HepG2 (cell line): ENCODE data around the gene KCND2. TPM values are rescaled to one million over a fixed set of nuclear protein-coding genes. Genes with fewer than 3 reads are reported as not detected.

ENCODE experiments used
- ATAC-seq: fragments of 200-7000 bp; cut with Tn5 transposase; 3 replicates; pipeline ENCODE4 v1.9.1; 2020; ENCODE audit warnings: mild to moderate bottlenecking, moderate library complexity
- BruUV-seq: library from RNA; stranded (reverse); fragments of 400-500 nt; replicated peaks from 2 replicates; lab custom pipeline; 2021; lab: Mats Ljungman, UMichigan
- CTCF ChIA-PET: fragments of 300-600 bp; formaldehyde crosslinking; extraction: SDS; loops from one replicate; lab custom pipeline; 2021; ENCODE audit warnings: low total read pairs, inconsistent platforms, low intra/inter-chr PET ratio; lab: Yijun Ruan, JAX
- POLR2A ChIA-PET: fragments of 350-600 bp; sonication (Branson Sonifier 250); formaldehyde crosslinking; loops from one replicate; lab custom pipeline; 2020; ENCODE audit warnings: antibody characterized with exemption, inconsistent platforms; lab: Yijun Ruan, JAX
- DNase-seq: peaks from one replicate; pipeline ENCODE4 v3.0.0-alpha.2; 2015; ENCODE audit warnings: low spot score
- FAIRE-seq: peaks from 3 replicates; lab custom pipeline; 2011; peaks lifted over from hg19 to GRCh38; lab: Jason Lieb, UNC
- H2AFZ ChIP-seq: one replicate; pipeline ENCODE4 v1.6.1; 2011; ENCODE audit warnings: low read length, inconsistent platforms
- H3K27ac ChIP-seq: fragments of 300-600 bp; 3 replicates; pipeline ENCODE4 v1.8.0; 2011; ENCODE audit warnings: mixed run types, mild to moderate bottlenecking, mixed read lengths, low read length, inconsistent platforms; ENCODE audit not compliant: insufficient read depth; ENCODE audit errors: extremely low read length
- H3K27me3 ChIP-seq, 2 experiments: fragments of 200-600 bp in 1 of 2; 2 replicates in 1 of 2; 3 replicates in 1 of 2; pipeline versions ENCODE4 v1.6.0 to v1.8.0; 2011; ENCODE audit warnings: low read length in 2 of 2, mild to moderate bottlenecking in 2 of 2, moderate library complexity in 2 of 2, inconsistent platforms in 1 of 2; ENCODE audit not compliant: insufficient read depth in 2 of 2, control insufficient read depth in 1 of 2
- H3K36me3 ChIP-seq, 2 experiments: fragments of 200-600 bp in 1 of 2; replicated peaks in 1 of 2; 2 replicates in 1 of 2; 3 replicates in 1 of 2; pipeline versions ENCODE4 v1.5.1 to v1.8.0; 2011; ENCODE audit warnings: low read length in 2 of 2, inconsistent platforms in 1 of 2; ENCODE audit not compliant: insufficient read depth in 2 of 2, control insufficient read depth in 1 of 2
- H3K4me1 ChIP-seq: 2 replicates; pipeline ENCODE4 v1.5.1; 2012; ENCODE audit warnings: low read length, inconsistent platforms; ENCODE audit not compliant: insufficient read depth
- H3K4me2 ChIP-seq: 2 replicates; pipeline ENCODE4 v1.6.0; 2011; ENCODE audit warnings: low read depth, low read length, inconsistent platforms
- H3K4me3 ChIP-seq, 3 experiments: fragments of 200-600 bp in 1 of 3; sonication (generic), shearing (Covaris generic) in 1 of 3; replicated peaks in 1 of 3; 2 replicates each; pipeline ENCODE4 v1.5.1; 2011 to 2016; ENCODE audit warnings: low read length in 3 of 3, inconsistent platforms in 2 of 3, low read depth in 2 of 3, mild to moderate bottlenecking in 2 of 3, control low read depth in 1 of 3, mixed read lengths in 1 of 3; ENCODE audit not compliant: insufficient read depth in 1 of 3
- H3K79me2 ChIP-seq: one replicate; pipeline ENCODE4 v1.6.1; 2011; ENCODE audit warnings: low read length, inconsistent platforms; ENCODE audit not compliant: insufficient read depth
- H3K9ac ChIP-seq: 2 replicates; pipeline ENCODE4 v1.6.0; 2011; ENCODE audit warnings: mild to moderate bottlenecking, low read depth, low read length, inconsistent platforms; ENCODE audit not compliant: insufficient read depth
- H3K9me3 ChIP-seq: 2 replicates; pipeline ENCODE4 v1.5.1; 2012; ENCODE audit warnings: mild to moderate bottlenecking, low read length
- H4K20me1 ChIP-seq: 2 replicates; pipeline ENCODE4 v1.6.0; 2011; ENCODE audit warnings: inconsistent platforms, mild to moderate bottlenecking, low read length, moderate library complexity; ENCODE audit not compliant: insufficient read depth
- ARNTL ChIP-seq: sonication (generic); formaldehyde crosslinking; IDR thresholded peaks from 2 replicates; pipeline ENCODE4 v1.4.0; 2020; ENCODE audit warnings: mild to moderate bottlenecking, missing genetic modification reagents
- HNF4A ChIP-seq: sonication (generic); formaldehyde crosslinking; IDR thresholded peaks from 2 replicates; pipeline ENCODE4 v1.4.0; 2020; ENCODE audit warnings: missing genetic modification reagents
- KMT2A ChIP-seq: sonication (generic); formaldehyde crosslinking; IDR thresholded peaks from 2 replicates; pipeline ENCODE4 v1.4.0; 2020; ENCODE audit warnings: missing genetic modification reagents
- PHF21A ChIP-seq: sonication (generic); formaldehyde crosslinking; IDR thresholded peaks from 2 replicates; pipeline ENCODE4 v1.5.0; 2020; ENCODE audit warnings: mild to moderate bottlenecking, missing genetic modification reagents
- PPARG ChIP-seq: conservative IDR thresholded peaks from 2 replicates; pipeline ENCODE4 v1.6.1; 2016; ENCODE audit warnings: missing biosample characterization, missing genetic modification reagents
- ZBTB43 ChIP-seq: sonication (generic); formaldehyde crosslinking; conservative IDR thresholded peaks from 2 replicates; pipeline ENCODE4 v1.4.0; 2020; ENCODE audit warnings: missing genetic modification reagents
- ZFY ChIP-seq: sonication (generic); formaldehyde crosslinking; IDR thresholded peaks from 2 replicates; pipeline ENCODE4 v1.4.0; 2020; ENCODE audit warnings: missing genetic modification reagents
- ZNF441 ChIP-seq: sonication (generic); formaldehyde crosslinking; IDR thresholded peaks from 2 replicates; pipeline ENCODE4 v1.7.0; 2021; ENCODE audit warnings: missing genetic modification reagents, borderline replicate concordance
- ZNF709 ChIP-seq: sonication (generic); formaldehyde crosslinking; IDR thresholded peaks from 2 replicates; pipeline ENCODE4 v1.5.0; 2020; ENCODE audit warnings: mild to moderate bottlenecking, missing genetic modification reagents
- ZNF788 ChIP-seq: sonication (generic); formaldehyde crosslinking; IDR thresholded peaks from 2 replicates; pipeline ENCODE4 v1.5.0; 2020; ENCODE audit warnings: mild to moderate bottlenecking, missing genetic modification reagents, borderline replicate concordance
- in situ Hi-C: cut with HindIII; loops from 2 replicates; pipeline ENCODE4 v1.10.0; 2017; ENCODE audit warnings: low pct_unique_long_range_greater_than_20kb; ENCODE audit not compliant: extremely low pct_ligation_motif_present
- intact Hi-C: fragments of 100-400 bp; cut with micrococcal nuclease; formaldehyde crosslinking; loops from one replicate; pipeline ENCODE4 v1.10.0; 2022; ENCODE audit not compliant: unreplicated experiment
- polyA plus RNA-seq, 8 experiments: library from polyadenylated mRNA; depleted of rRNA in 3 of 8; stranded (reverse) in 7 of 8; unstranded in 1 of 8; fragments of >200 nt; fragmentation: Illumina TruSeq in 4 of 8; extraction: Trizol in 4 of 8; gene quantifications; 2 replicates each; pipeline versions ENCODE4 v1.2.1 to v1.2.3, GENCODE V29; 2011 to 2016; ENCODE audit warnings: low read depth in 4 of 8, missing spikeins in 1 of 8, mixed read lengths in 1 of 8; ENCODE audit not compliant: insufficient read depth in 1 of 8
- total RNA-seq, 5 experiments: library from RNA; depleted of rRNA; stranded (reverse); fragments of >200 nt; fragmentation: Illumina TruSeq; extraction: Trizol; gene quantifications; 2 replicates each; pipeline ENCODE4 v1.2.3, GENCODE V29; 2016; ENCODE audit warnings: low read depth in 1 of 5

KCND2 gene
- total and polyA plus RNA-seq, 2 of the 13 experiments (the other 11 are each of a cell fraction or from before 2014, with no cell fraction given): not detected

- no peaks in the 10 kb centered on the region for H3K27me3 ChIP-seq
- H3K4me2 ChIP-seq: no peak overlapping the region
- FAIRE-seq (no peak), DNase-seq (no peak), ATAC-seq (no peak)
- H3K9ac ChIP-seq: no peak overlapping the region
- H2AFZ ChIP-seq: no peak overlapping the region
- in situ Hi-C loops: no loop called here
- H3K4me1 ChIP-seq: no peaks in the 10 kb centered on the region
- ChIA-PET POLR2A (no interaction called here), CTCF (no interaction called here)
- no peak overlapping the region for H3K4me3 ChIP-seq
- BruUV-seq: no TSS peak
- no peaks in the 10 kb centered on the region for H3K9me3 ChIP-seq
- no peak overlapping the region for H3K27ac ChIP-seq
- TF ChIP-seq ZNF709 (no peak), PPARG (CRISPR knock-in tag) (no peak), ARNTL (no peak)
- H4K20me1 ChIP-seq: no peaks in the 10 kb centered on the region
- H3K79me2 ChIP-seq: no peaks in the 10 kb centered on the region
- intact Hi-C loops: no loop called here
- no peaks in the 10 kb centered on the region for H3K36me3 ChIP-seq
Measured at GRCh38 chr7:120731271-120731670, 458.3 kb downstream of the KCND2 start.

- no peaks in the 10 kb centered on the region for H3K27me3 ChIP-seq
- H4K20me1 ChIP-seq: no peaks in the 10 kb centered on the region
- no peak overlapping the region for H3K27ac ChIP-seq
- no peak overlapping the region for H3K4me3 ChIP-seq
- BruUV-seq: no TSS peak
- H2AFZ ChIP-seq: no peak overlapping the region
- in situ Hi-C loops: no loop called here
- DNase-seq (no peak), ATAC-seq (no peak), FAIRE-seq (no peak)
- no peaks in the 10 kb centered on the region for H3K9me3 ChIP-seq
- TF ChIP-seq HNF4A (no peak), ZNF788 (no peak), ZNF441 (CRISPR knock-in tag) (no peak), ZFY (CRISPR knock-in tag) (no peak), KMT2A (CRISPR knock-in tag) (no peak), ZBTB43 (CRISPR knock-in tag) (no peak), PHF21A (CRISPR knock-in tag) (no peak)
- intact Hi-C loops: no loop called here
- no peaks in the 10 kb centered on the region for H3K36me3 ChIP-seq
- CTCF ChIA-PET: no interaction called here
- POLR2A ChIA-PET: no interaction called here
- no peaks in the 10 kb centered on the region for H3K4me1 ChIP-seq
- no peaks in the 10 kb centered on the region for H3K79me2 ChIP-seq
- H3K9ac ChIP-seq: no peak overlapping the region
- H3K4me2 ChIP-seq: no peak overlapping the region
Measured at GRCh38 chr7:120732256-120732655, 459.3 kb downstream of the KCND2 start.
